HCT116 (cell line): ENCODE measurements around the gene CHCHD3. TPM values are rescaled to one million over a fixed set of nuclear protein-coding genes. Genes with fewer than 3 reads are reported as not detected.

Source experiments
- ATAC-seq: fragments of 200-7000 bp; cut with Tn5 transposase; 2 replicates; pipeline ENCODE4 v1.9.1; 2020; ENCODE audit warnings: mild to moderate bottlenecking, moderate library complexity
- BruUV-seq: library from RNA; stranded (reverse); fragments of 400-500 nt; replicated peaks from 2 replicates; lab custom pipeline; 2021; lab: Mats Ljungman, UMichigan
- CTCF ChIA-PET: fragments of 300-600 bp; sonication (Branson Sonifier 250); formaldehyde crosslinking; loops from one replicate; lab custom pipeline; 2021; ENCODE audit warnings: antibody characterized with exemption; lab: Charles Lee
- POLR2A ChIA-PET: fragments of 300-600, 350-600 bp; sonication (Branson Sonifier 250); formaldehyde crosslinking; loops from one replicate; lab custom pipeline; 2021; ENCODE audit warnings: antibody characterized with exemption; lab: Charles Lee
- RAD21 ChIA-PET, 2 experiments: fragments of 300-600 bp; sonication (Branson Sonifier 250); formaldehyde crosslinking; loops; one replicate each; lab custom pipeline; 2023; ENCODE audit warnings: low total read pairs in 2 of 2; ENCODE audit not compliant: uncharacterized antibody in 2 of 2, unreplicated experiment in 2 of 2, low non-redundant PET in 1 of 2; lab: Charles Lee
- DNase-seq: peaks from one replicate; pipeline ENCODE4 v3.0.0-alpha.2; 2010; ENCODE audit warnings: low read depth, low spot score
- H2AFZ ChIP-seq: fragments of 200-600 bp; shearing (Covaris generic), sonication (generic); 2 replicates; pipeline ENCODE4 v1.6.1; 2017; ENCODE audit warnings: low read depth, mixed run types, mixed read lengths, antibody characterized with exemption, low read length; ENCODE audit not compliant: poor library complexity, severe bottlenecking
- H3K27ac ChIP-seq: 2 replicates; pipeline ENCODE4 v1.5.1; 2012; ENCODE audit warnings: low read depth, low read length
- H3K27me3 ChIP-seq: fragments of 200-600 bp; sonication (generic); 2 replicates; pipeline ENCODE4 v1.6.1; 2016; ENCODE audit warnings: mixed run types, low read length, mixed read lengths; ENCODE audit not compliant: insufficient read depth
- H3K36me3 ChIP-seq, 2 experiments: fragments of 200-500 bp in 1 of 2; fragments of 200-600 bp in 1 of 2; sonication (Bioruptor generic) in 1 of 2; sonication (generic) in 1 of 2; 2 replicates each; pipeline versions ENCODE4 v1.5.1 to v1.6.1; 2014 to 2016; ENCODE audit warnings: low read length in 2 of 2, inconsistent platforms in 1 of 2, mixed read lengths in 1 of 2, mixed run types in 1 of 2; ENCODE audit not compliant: insufficient read depth in 2 of 2, control insufficient read depth in 1 of 2
- H3K4me1 ChIP-seq, 2 experiments: fragments of 200-600 bp in 1 of 2; sonication (generic) in 1 of 2; 2 replicates each; pipeline versions ENCODE4 v1.5.1 to v1.6.1; 2012 to 2017; ENCODE audit warnings: low read length in 2 of 2, inconsistent platforms in 1 of 2, mild to moderate bottlenecking in 1 of 2, mixed read lengths in 1 of 2, mixed run types in 1 of 2, moderate library complexity in 1 of 2; ENCODE audit not compliant: insufficient read depth in 2 of 2, control insufficient read depth in 1 of 2
- H3K4me2 ChIP-seq: fragments of 200-600 bp; sonication (generic); 2 replicates; pipeline ENCODE4 v1.6.1; 2017; ENCODE audit warnings: mixed run types, low read length, mixed read lengths
- H3K4me3 ChIP-seq, 2 experiments: fragments of 200-600 bp in 1 of 2; sonication (generic) in 1 of 2; replicated peaks in 1 of 2; 2 replicates each; pipeline ENCODE4 v1.5.1; 2011 to 2016; ENCODE audit warnings: low read length in 2 of 2, control low read depth in 1 of 2, low read depth in 1 of 2, mild to moderate bottlenecking in 1 of 2, mixed read lengths in 1 of 2, mixed run types in 1 of 2
- H3K79me2 ChIP-seq: fragments of 200-600 bp; sonication (generic); 2 replicates; pipeline ENCODE4 v1.6.1; 2017; ENCODE audit warnings: mild to moderate bottlenecking, mixed run types, low read length, moderate library complexity, mixed read lengths; ENCODE audit not compliant: insufficient read depth
- H3K9ac ChIP-seq: fragments of 200-600 bp; sonication (generic); 2 replicates; pipeline ENCODE4 v1.6.1; 2016; ENCODE audit warnings: low read length, mixed read lengths
- H3K9me2 ChIP-seq: fragments of 200-600 bp; sonication (generic), shearing (Covaris generic); 2 replicates; pipeline ENCODE4 v1.6.1; 2017; ENCODE audit warnings: mixed run types, mild to moderate bottlenecking, moderate library complexity; ENCODE audit not compliant: insufficient read depth
- H3K9me3 ChIP-seq, 2 experiments: fragments of 200-500 bp in 1 of 2; fragments of 200-600 bp in 1 of 2; sonication (Bioruptor generic) in 1 of 2; sonication (generic) in 1 of 2; 2 replicates each; pipeline ENCODE4 v1.6.1; 2014 to 2017; ENCODE audit warnings: low read length in 2 of 2, mixed read lengths in 2 of 2, inconsistent platforms in 1 of 2, low read depth in 1 of 2, mild to moderate bottlenecking in 1 of 2, mixed run types in 1 of 2, moderate library complexity in 1 of 2; ENCODE audit not compliant: control insufficient read depth in 1 of 2, insufficient read depth in 1 of 2
- H4K20me1 ChIP-seq: fragments of 200-600 bp; sonication (generic), shearing (Covaris generic); 2 replicates; pipeline ENCODE4 v1.6.1; 2017; ENCODE audit warnings: mixed run types, mild to moderate bottlenecking, moderate library complexity; ENCODE audit not compliant: insufficient read depth
- ATF3 ChIP-seq: IDR thresholded peaks from 2 replicates; pipeline ENCODE4 v1.6.1; 2012
- CBX3 ChIP-seq: IDR thresholded peaks from 2 replicates; pipeline ENCODE4 v1.6.1; 2012; ENCODE audit warnings: low read depth
- CTCF ChIP-seq, 3 experiments: fragments of 200-600 bp in 1 of 3; sonication (generic) in 1 of 3; IDR thresholded peaks in 2 of 3; conservative IDR thresholded peaks in 1 of 3; 2 replicates each; pipeline ENCODE4 v1.5.1; 2012 to 2017; ENCODE audit warnings: low read depth in 2 of 3, low read length in 2 of 3, antibody characterized with exemption in 1 of 3, borderline replicate concordance in 1 of 3, control low read depth in 1 of 3, mild to moderate bottlenecking in 1 of 3, mixed read lengths in 1 of 3, mixed run types in 1 of 3, moderate library complexity in 1 of 3; ENCODE audit not compliant: insufficient read depth in 1 of 3
- EGR1 ChIP-seq: IDR thresholded peaks from 2 replicates; pipeline ENCODE4 v1.6.1; 2012; ENCODE audit warnings: low read depth
- ELF1 ChIP-seq: IDR thresholded peaks from 2 replicates; pipeline ENCODE4 v1.6.1; 2012; ENCODE audit warnings: low read depth, borderline replicate concordance
- EZH2 ChIP-seq: fragments of 200-600 bp; sonication (generic); IDR thresholded peaks from 2 replicates; pipeline ENCODE4 v1.6.1; 2017; ENCODE audit warnings: antibody characterized with exemption, mixed run types
- EZH2phosphoT487 ChIP-seq: fragments of 200-600 bp; IDR thresholded peaks from 2 replicates; pipeline ENCODE4 v1.6.1; 2018; ENCODE audit warnings: antibody characterized with exemption, borderline replicate concordance
- FOSL1 ChIP-seq: IDR thresholded peaks from 2 replicates; pipeline ENCODE4 v1.6.1; 2012; ENCODE audit warnings: low read depth
- JUND ChIP-seq: IDR thresholded peaks from 2 replicates; pipeline ENCODE4 v1.6.1; 2012
- POLR2AphosphoS5 ChIP-seq: IDR thresholded peaks from 2 replicates; pipeline ENCODE4 v1.6.1; 2011; ENCODE audit warnings: mild to moderate bottlenecking, low read depth, low read length, moderate library complexity
- RAD21 ChIP-seq: IDR thresholded peaks from 2 replicates; pipeline ENCODE4 v1.6.1; 2012; ENCODE audit warnings: low read depth, mild to moderate bottlenecking
- SIN3A ChIP-seq: IDR thresholded peaks from 2 replicates; pipeline ENCODE4 v1.6.1; 2012; ENCODE audit warnings: low read depth
- SRF ChIP-seq: IDR thresholded peaks from 2 replicates; pipeline ENCODE4 v1.6.1; 2012; ENCODE audit warnings: low read depth
- TCF7L2 ChIP-seq: IDR thresholded peaks from 2 replicates; pipeline ENCODE4 v1.7.0; 2011; ENCODE audit warnings: borderline replicate concordance, inconsistent platforms; ENCODE audit not compliant: insufficient read depth, insufficient read length; ENCODE audit errors: extremely low read depth
- ZBTB33 ChIP-seq: IDR thresholded peaks from 2 replicates; pipeline ENCODE4 v1.6.1; 2011; ENCODE audit warnings: mild to moderate bottlenecking, low read length, moderate library complexity; ENCODE audit not compliant: insufficient replicate concordance; ENCODE audit errors: extremely low read depth
- ZFX ChIP-seq: fragments of 450-650 bp; IDR thresholded peaks from 2 replicates; pipeline ENCODE4 v1.6.1; 2017
- ZNF274 ChIP-seq: fragments of 200-500 bp; sonication (Bioruptor generic); IDR thresholded peaks from 2 replicates; pipeline ENCODE4 v1.6.1; 2014; ENCODE audit warnings: mild to moderate bottlenecking, low read depth, low read length, inconsistent platforms
- intact Hi-C: fragments of 100-400 bp; cut with micrococcal nuclease; formaldehyde crosslinking; loops from 2 replicates; pipeline ENCODE4 v1.10.0; 2022
- total RNA-seq: library from RNA; stranded (reverse); gene quantifications from one replicate; pipeline ENCODE4 v1.2.1, GENCODE V29; 2021; ENCODE audit not compliant: unreplicated experiment

Gene CHCHD3
- total RNA-seq, 1 experiment from 2014 or later, result 73.5 TPM

- TF ChIP-seq EZH2 (no peak), ZBTB33 (no peak), ZNF274 (no peak)
These were observed 190.3 kb downstream of the CHCHD3 start (continued) for GRCh38 chr7:132891554-132891953.

- no peaks in the 10 kb centered on the region; the same call in 1 of the 2 replicates for H4K20me1 ChIP-seq
- no peak overlapping the region for H2AFZ ChIP-seq
- CTCF ChIA-PET, result no interaction called here
- POLR2A ChIA-PET, result no interaction called here
- no peaks in the 10 kb centered on the region for H3K36me3 ChIP-seq
- no peaks in the 10 kb centered on the region for H3K27me3 ChIP-seq
- intact Hi-C loops, result no loop called here
- H3K9me3 ChIP-seq, result no peaks in the 10 kb centered on the region
- H3K9ac ChIP-seq, result no peak overlapping the region
- no peak overlapping the region for H3K4me3 ChIP-seq
- H3K9me2 ChIP-seq, result no peaks in the 10 kb centered on the region
- TF ChIP-seq JUND (no peak), CTCF (IDR thresholded peaks at IDR 0.05 in 2 of 3, conservative IDR thresholded peaks at IDR 0.05 in 1 of 3; ENCODE audit: borderline replicate concordance in 1 of 3, insufficient read depth in 1 of 3, low read depth in 2 of 3, low read length in 2 of 3) (no peak), CBX3 (no peak), POLR2AphosphoS5 (no peak), ELF1 (no peak), ZBTB33 (no peak), ZFX (no peak), EZH2phosphoT487 (no peak), SRF (no peak), SIN3A (no peak), FOSL1 (no peak), EGR1 (no peak), ATF3 (no peak), ZNF274 (no peak), RAD21 (no peak), TCF7L2 (no peak)
- TF ChIP-seq, all 23 proteins: peak for 0
- Histone ChIP-seq H3K4me1 (no peaks in the 10 kb centered on the region), H3K27ac (no peak overlapping the region), H3K4me2 (no peak overlapping the region), H3K79me2 (peaks cover 7% of the 10 kb centered on the region)
- ATAC-seq (no peak), DNase-seq (no peak)
- RAD21 ChIA-PET, result no interaction called here
- BruUV-seq, result no TSS peak
These were observed 199.0 kb downstream of the CHCHD3 start for GRCh38 chr7:132882714-132883428.
